A549 (cell line): ENCODE data around the gene OGDH.

Experiments
- CEBPB ChIP-seq, 2 experiments: fragments of >200 bp in 1 of 2; sonication (Bioruptor Twin) in 1 of 2; formaldehyde crosslinking in 1 of 2; IDR thresholded peaks; 2 replicates each; pipeline ENCODE4 v1.6.1; 2012 to 2016
- GATA3 ChIP-seq: IDR thresholded peaks from 2 replicates; pipeline ENCODE4 v1.6.1; 2012; ENCODE audit warnings: borderline replicate concordance
- POLR2A ChIP-seq: IDR thresholded peaks from 2 replicates; pipeline ENCODE4 v1.6.1; 2012; ENCODE audit warnings: mild to moderate bottlenecking, low read length
- TF ChIP-seq, protein P1 (sequence below): fragments of >200 bp; sonication (Bioruptor Twin); formaldehyde crosslinking; IDR thresholded peaks from 3 replicates; pipeline ENCODE4 v1.5.1; 2016

DNA sequence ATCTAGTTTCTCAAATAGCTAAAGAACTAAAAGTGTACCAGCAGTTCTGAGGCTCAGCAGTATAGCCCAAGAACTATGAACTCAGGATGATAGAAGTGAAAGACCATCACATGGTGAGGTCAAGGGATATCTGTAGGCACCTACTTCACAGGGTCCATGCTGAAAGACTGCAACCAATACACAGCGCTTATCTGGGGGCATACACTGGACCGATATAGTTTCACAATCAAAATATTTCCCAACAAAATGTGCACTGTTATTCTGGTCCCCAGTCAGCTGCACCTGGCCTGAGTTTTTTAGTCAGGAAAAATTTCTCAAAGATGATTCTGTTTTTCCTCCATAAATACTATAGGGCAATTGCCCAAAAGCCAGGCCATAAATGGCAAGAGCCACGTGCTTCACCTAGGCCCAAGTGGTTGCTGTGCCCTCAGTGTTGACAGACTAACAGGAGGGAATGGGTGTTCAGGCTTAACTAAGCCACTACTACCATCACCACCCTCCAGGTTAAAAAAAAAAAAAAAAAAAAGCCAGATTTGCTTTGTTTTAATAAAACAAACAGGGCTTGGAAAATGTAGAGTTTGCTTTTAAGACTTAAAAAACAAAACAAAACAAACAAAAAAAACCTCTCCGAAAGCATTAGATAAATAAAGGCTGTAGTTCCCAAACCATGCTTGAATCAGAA is 58.5 kb downstream of the OGDH start:
- TF ChIP-seq, protein P1, sequence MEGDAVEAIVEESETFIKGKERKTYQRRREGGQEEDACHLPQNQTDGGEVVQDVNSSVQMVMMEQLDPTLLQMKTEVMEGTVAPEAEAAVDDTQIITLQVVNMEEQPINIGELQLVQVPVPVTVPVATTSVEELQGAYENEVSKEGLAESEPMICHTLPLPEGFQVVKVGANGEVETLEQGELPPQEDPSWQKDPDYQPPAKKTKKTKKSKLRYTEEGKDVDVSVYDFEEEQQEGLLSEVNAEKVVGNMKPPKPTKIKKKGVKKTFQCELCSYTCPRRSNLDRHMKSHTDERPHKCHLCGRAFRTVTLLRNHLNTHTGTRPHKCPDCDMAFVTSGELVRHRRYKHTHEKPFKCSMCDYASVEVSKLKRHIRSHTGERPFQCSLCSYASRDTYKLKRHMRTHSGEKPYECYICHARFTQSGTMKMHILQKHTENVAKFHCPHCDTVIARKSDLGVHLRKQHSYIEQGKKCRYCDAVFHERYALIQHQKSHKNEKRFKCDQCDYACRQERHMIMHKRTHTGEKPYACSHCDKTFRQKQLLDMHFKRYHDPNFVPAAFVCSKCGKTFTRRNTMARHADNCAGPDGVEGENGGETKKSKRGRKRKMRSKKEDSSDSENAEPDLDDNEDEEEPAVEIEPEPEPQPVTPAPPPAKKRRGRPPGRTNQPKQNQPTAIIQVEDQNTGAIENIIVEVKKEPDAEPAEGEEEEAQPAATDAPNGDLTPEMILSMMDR, result no peak
- TF ChIP-seq POLR2A (no peak), GATA3 (no peak), CEBPB (IDR thresholded peaks at IDR 0.05) (no peak)
